Duodenal mucosa (tissue), 2 donors: ENCODE results near the gene GALNT13.

Experiments used
- H3K27ac ChIP-seq: one replicate; pipeline ENCODE4 v1.7.0; 2013; ENCODE audit warnings: low read depth, low read length
- H3K27me3 ChIP-seq, 2 donors: one replicate each; pipeline ENCODE4 v1.7.0; 2013; ENCODE audit warnings: low read length in 2 of 2, control low read depth in 1 of 2; ENCODE audit not compliant: insufficient read depth in 2 of 2, control insufficient read depth in 1 of 2
- H3K36me3 ChIP-seq, 2 donors: one replicate each; pipeline ENCODE4 v1.7.0; 2013; ENCODE audit warnings: low read length in 2 of 2, control low read depth in 1 of 2; ENCODE audit not compliant: insufficient read depth in 2 of 2, control insufficient read depth in 1 of 2
- H3K4me1 ChIP-seq, 2 donors: one replicate each; pipeline ENCODE4 v1.7.0; 2013; ENCODE audit warnings: low read length in 2 of 2, control low read depth in 1 of 2; ENCODE audit not compliant: insufficient read depth in 2 of 2, control insufficient read depth in 1 of 2
- H3K4me3 ChIP-seq, 2 donors: one replicate each; pipeline ENCODE4 v1.7.0; 2013; ENCODE audit warnings: low read length in 2 of 2, low read depth in 1 of 2
- H3K9ac ChIP-seq, 2 donors: one replicate each; pipeline ENCODE4 v1.7.0; 2013; ENCODE audit warnings: low read length in 2 of 2, low read depth in 1 of 2
- H3K9me3 ChIP-seq, 2 donors: one replicate each; pipeline ENCODE4 v1.7.0; 2013; ENCODE audit warnings: low read length in 2 of 2, control low read depth in 1 of 2; ENCODE audit not compliant: control insufficient read depth in 1 of 2

The GALNT13 gene

DNA sequence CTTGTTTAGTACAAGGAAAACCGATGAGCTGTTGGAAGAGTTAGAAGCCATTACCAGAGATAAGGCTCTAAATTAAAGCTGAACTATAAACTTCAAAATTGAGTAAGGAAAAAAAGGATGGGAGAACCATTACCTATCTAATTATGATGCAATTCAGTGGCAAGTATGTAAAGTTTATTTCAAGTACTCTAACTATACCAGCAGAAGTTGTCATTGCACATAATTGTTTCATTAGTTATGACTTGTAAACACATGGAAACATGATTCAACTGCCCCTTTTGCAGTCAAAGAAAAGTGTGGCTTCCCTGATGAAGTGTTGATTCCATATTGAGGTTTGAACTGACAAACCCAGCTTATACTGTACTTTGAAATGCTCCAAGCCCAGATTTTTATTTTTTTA, 502.7 kb downstream of the GALNT13 start:
- Histone ChIP-seq H3K36me3 (no peaks in the 10 kb centered on the region), H3K9me3 (no peaks in the 10 kb centered on the region), H3K27me3 (no peaks in the 10 kb centered on the region), H3K9ac (no peak overlapping the region), H3K27ac (no peak overlapping the region), H3K4me3 (no peak overlapping the region), H3K4me1 (no peaks in the 10 kb centered on the region)

- H3K27me3 ChIP-seq: no peaks in the 10 kb centered on the region
- H3K36me3 ChIP-seq: no peaks in the 10 kb centered on the region
- H3K4me3 ChIP-seq: no peak overlapping the region
- H3K9ac ChIP-seq: no peak overlapping the region
- H3K9me3 ChIP-seq: no peaks in the 10 kb centered on the region
- H3K27ac ChIP-seq: no peak overlapping the region
- H3K4me1 ChIP-seq: no peaks in the 10 kb centered on the region
Observed at GRCh38 chr2:154375579-154375931, 503.8 kb downstream of the GALNT13 start.

DNA sequence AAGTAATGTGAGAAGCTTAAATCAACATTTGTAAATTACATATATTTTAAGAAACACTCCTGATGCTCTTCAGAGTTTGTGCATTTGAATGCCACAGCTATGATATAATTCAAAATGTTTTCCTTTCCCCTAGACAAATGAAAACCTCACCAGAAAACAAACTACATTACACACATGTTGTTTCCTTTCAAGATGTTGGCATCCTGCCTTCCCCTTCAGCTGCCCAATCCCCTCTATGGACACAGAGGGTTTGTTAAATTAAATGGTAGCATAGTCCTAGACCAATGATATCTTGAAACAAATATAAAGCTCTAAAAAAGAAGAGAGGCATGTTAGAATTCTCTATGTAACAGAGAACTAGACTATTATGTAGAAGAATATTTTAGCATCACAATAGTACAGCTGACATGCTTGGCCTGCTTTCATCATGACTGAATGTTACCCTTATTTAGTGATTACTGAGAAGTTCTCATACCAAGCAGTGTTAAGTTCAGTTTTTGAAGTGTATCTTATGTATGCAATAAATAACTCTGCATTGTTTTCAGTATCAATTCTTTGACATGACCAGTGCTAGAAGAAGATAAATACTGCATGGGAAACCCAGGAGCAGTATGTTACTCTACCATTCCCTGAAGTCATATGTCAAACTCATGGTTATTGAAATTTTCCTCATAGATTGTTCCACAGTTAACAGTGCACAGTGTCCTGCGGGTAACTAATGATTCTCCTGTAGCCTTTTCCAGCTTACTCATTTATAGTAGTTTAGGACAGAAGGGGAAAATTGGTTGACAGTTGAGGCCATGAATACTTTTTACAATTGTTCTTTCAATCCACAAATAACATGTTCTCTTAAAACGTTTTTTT, 510.4 kb downstream of the GALNT13 start:
- Histone ChIP-seq H3K27ac (no peak overlapping the region), H3K27me3 (no peaks in the 10 kb centered on the region), H3K36me3 (no peaks in the 10 kb centered on the region)

GRCh38 chr2:154386186-154386585, 514.5 kb downstream of the GALNT13 start:
- no peak overlapping the region for H3K27ac ChIP-seq
- H3K4me3 ChIP-seq: no peak overlapping the region
- H3K27me3 ChIP-seq: no peaks in the 10 kb centered on the region
- no peaks in the 10 kb centered on the region for H3K4me1 ChIP-seq
- no peaks in the 10 kb centered on the region for H3K36me3 ChIP-seq
- H3K9me3 ChIP-seq: no peaks in the 10 kb centered on the region
- no peak overlapping the region for H3K9ac ChIP-seq

More for the DNA sequence above, 510.4 kb downstream of the GALNT13 start:
- Histone ChIP-seq H3K9ac (no peak overlapping the region), H3K4me1 (no peaks in the 10 kb centered on the region), H3K4me3 (no peak overlapping the region), H3K9me3 (no peaks in the 10 kb centered on the region)

DNA sequence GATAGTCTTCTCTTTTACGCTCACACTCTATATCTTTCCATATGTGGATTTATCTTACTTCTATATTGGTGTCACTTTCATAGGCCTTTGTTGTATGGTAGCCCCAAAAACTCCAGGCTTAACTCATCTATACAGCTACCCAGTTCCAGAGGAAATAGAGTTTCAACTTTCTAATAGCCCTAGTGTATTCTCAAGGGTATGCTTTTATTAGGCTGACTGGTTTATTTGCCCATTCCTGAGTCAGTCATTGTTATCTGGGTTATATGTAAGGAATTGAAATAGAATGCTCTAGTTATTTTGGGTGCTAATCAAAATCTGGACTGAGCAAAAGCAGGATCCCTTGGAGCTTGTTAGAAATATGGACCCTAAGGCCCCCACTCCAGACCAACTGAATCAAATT, 519.3 kb downstream of the GALNT13 start:
- no peaks in the 10 kb centered on the region for H3K9me3 ChIP-seq
- H3K4me3 ChIP-seq: no peak overlapping the region
- H3K4me1 ChIP-seq: no peaks in the 10 kb centered on the region
- no peaks in the 10 kb centered on the region for H3K27me3 ChIP-seq
- no peak overlapping the region for H3K27ac ChIP-seq
- H3K36me3 ChIP-seq: no peaks in the 10 kb centered on the region
- no peak overlapping the region for H3K9ac ChIP-seq

GRCh38 chr2:154392256-154392655, 520.5 kb downstream of the GALNT13 start:
- no peak overlapping the region for H3K9ac ChIP-seq
- H3K27me3 ChIP-seq: no peaks in the 10 kb centered on the region
- H3K4me3 ChIP-seq: no peak overlapping the region
- no peaks in the 10 kb centered on the region for H3K9me3 ChIP-seq
- no peaks in the 10 kb centered on the region for H3K36me3 ChIP-seq
- no peak overlapping the region for H3K27ac ChIP-seq
- H3K4me1 ChIP-seq: no peaks in the 10 kb centered on the region

DNA sequence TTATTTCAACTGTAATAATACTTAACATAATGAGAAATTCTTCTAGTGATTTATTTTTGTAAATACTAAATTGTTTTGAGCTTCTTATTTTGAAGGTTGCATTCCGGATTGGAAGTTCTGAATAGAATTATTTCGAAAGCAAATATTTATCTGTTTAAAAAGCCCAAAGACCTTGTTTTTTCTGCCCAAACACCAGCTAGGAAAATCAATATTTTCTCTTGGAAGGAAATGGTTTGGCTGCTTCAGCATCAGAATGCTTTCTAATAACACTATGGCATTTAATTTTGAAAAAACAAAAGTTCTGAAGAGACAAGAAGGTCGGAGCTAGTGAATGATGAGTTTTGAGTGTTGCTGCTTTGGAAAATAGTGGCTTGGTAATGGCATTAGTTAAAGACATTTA, 522.9 kb downstream of the GALNT13 start:
- H3K4me1 ChIP-seq: no peaks in the 10 kb centered on the region
- H3K9ac ChIP-seq: no peak overlapping the region

DNA sequence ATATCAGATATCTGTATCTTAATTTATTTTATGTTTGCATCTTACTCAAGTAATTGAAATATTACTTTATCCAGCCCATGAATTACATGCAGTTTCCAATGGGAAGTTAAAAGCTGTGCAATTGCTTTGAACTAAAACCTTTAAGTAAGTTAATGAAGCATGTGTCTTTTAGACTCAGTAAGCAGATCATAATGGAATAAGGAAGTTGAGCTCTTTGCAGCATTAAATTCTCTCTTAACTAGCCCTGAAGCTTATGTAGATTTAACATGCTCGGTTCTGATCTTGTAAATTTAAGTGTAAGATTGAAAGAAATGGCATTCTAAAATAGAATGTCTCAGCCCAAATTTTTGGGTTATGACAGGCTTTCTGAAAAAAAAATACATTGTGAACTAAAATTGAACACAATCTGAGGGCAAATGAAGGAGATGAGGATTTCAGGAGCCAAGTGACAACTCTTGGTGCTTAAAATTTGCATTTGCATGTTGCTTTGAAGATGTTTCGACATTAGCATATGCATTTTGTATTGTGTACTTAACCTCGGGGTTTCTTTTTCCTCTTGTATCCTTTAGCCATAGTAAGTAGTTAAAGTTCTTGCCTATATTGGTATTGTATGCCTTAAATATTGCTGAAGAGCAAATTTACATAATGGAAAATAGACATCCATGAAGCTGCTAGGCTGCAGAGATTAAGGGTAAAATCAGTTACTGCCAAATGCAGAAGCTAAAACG, 529.0 kb downstream of the GALNT13 start:
- Histone ChIP-seq H3K27me3 (no peaks in the 10 kb centered on the region), H3K9ac (no peak overlapping the region), H3K4me1 (no peaks in the 10 kb centered on the region), H3K4me3 (no peak overlapping the region), H3K27ac (no peak overlapping the region), H3K9me3 (no peaks in the 10 kb centered on the region), H3K36me3 (no peaks in the 10 kb centered on the region)

More for the DNA sequence above, 522.9 kb downstream of the GALNT13 start:
- no peaks in the 10 kb centered on the region for H3K9me3 ChIP-seq
- no peak overlapping the region for H3K27ac ChIP-seq
- H3K4me3 ChIP-seq: no peak overlapping the region
- H3K36me3 ChIP-seq: no peaks in the 10 kb centered on the region
- no peaks in the 10 kb centered on the region for H3K27me3 ChIP-seq

- no peaks in the 10 kb centered on the region for H3K9me3 ChIP-seq
- no peak overlapping the region for H3K9ac ChIP-seq
- H3K4me1 ChIP-seq: no peaks in the 10 kb centered on the region
- no peaks in the 10 kb centered on the region for H3K36me3 ChIP-seq
- H3K4me3 ChIP-seq: no peak overlapping the region
- H3K27me3 ChIP-seq: no peaks in the 10 kb centered on the region
- no peak overlapping the region for H3K27ac ChIP-seq
Observed at GRCh38 chr2:154402213-154402612, 530.5 kb downstream of the GALNT13 start.

DNA sequence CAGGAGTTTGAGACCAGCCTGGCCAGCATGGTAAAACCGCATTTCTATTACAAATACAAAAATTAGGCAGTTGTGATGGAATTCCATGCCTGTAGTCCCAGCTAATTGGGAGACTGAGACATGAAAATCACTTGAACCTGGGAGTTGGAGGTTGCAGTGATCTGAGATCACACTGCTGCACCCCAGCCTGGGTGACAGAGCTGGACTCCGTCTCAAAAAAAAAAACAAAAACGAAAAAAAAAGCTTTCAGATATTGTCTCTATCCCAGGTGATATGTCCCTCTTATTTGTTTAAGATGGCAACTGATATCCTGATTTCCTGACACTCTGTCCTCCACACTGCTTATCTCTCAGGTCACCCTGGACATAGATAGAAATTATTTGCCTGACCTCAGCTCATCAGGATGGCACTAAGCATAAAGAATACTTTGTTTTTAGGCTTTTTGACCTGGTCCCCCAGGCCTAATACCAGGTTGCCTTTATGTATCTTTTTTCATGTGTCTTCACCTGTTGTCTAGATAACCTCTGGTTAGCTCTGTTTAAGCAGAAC, 531.6 kb downstream of the GALNT13 start:
- no peaks in the 10 kb centered on the region for H3K36me3 ChIP-seq

More for the DNA sequence above, 531.6 kb downstream of the GALNT13 start:
- Histone ChIP-seq H3K27ac (no peak overlapping the region), H3K9ac (no peak overlapping the region), H3K4me3 (no peak overlapping the region), H3K27me3 (no peaks in the 10 kb centered on the region), H3K4me1 (no peaks in the 10 kb centered on the region), H3K9me3 (no peaks in the 10 kb centered on the region)
